H9 (cell line): ENCODE results near the gene RIPPLY2. TPM values are rescaled to one million over a fixed set of nuclear protein-coding genes. Genes with fewer than 3 reads are reported as not detected.

Source experiments
- DNase-seq: peaks from one replicate; pipeline ENCODE4 v3.0.0-alpha.2; 2017
- H2AFZ ChIP-seq: one replicate; pipeline ENCODE4 v1.6.1; 2013; ENCODE audit warnings: mild to moderate bottlenecking, low read length, control low read depth, moderate library complexity
- H2AK5ac ChIP-seq: 2 replicates; pipeline ENCODE4 v1.6.1; 2013; ENCODE audit warnings: low read length, control low read depth, mixed read lengths; ENCODE audit not compliant: insufficient read length
- H2BK120ac ChIP-seq: one replicate; pipeline ENCODE4 v1.6.1; 2013; ENCODE audit warnings: low read depth, mild to moderate bottlenecking, low read length, control low read depth, inconsistent platforms; ENCODE audit not compliant: poor library complexity, severe bottlenecking
- H2BK12ac ChIP-seq: 2 replicates; pipeline ENCODE4 v1.6.1; 2013; ENCODE audit warnings: low read length, control low read depth, mixed read lengths, low read depth; ENCODE audit not compliant: insufficient read length
- H2BK15ac ChIP-seq: 2 replicates; pipeline ENCODE4 v1.6.1; 2013; ENCODE audit warnings: low read depth, low read length, control low read depth
- H2BK20ac ChIP-seq: one replicate; pipeline ENCODE4 v1.6.1; 2013; ENCODE audit warnings: low read depth, mild to moderate bottlenecking, low read length, control low read depth, inconsistent platforms; ENCODE audit not compliant: poor library complexity, severe bottlenecking
- H2BK5ac ChIP-seq: 2 replicates; pipeline ENCODE4 v1.6.1; 2013; ENCODE audit warnings: low read length, control low read depth, mixed read lengths; ENCODE audit not compliant: insufficient read length
- H3K14ac ChIP-seq: 2 replicates; pipeline ENCODE4 v1.6.1; 2013; ENCODE audit warnings: low read length, control low read depth; ENCODE audit not compliant: insufficient read depth
- H3K18ac ChIP-seq: 2 replicates; pipeline ENCODE4 v1.6.1; 2013; ENCODE audit warnings: low read depth, mild to moderate bottlenecking, mixed read lengths, low read length, control low read depth; ENCODE audit not compliant: insufficient read length
- H3K23ac ChIP-seq: 2 replicates; pipeline ENCODE4 v1.6.1; 2013; ENCODE audit warnings: low read length, control low read depth, mixed read lengths, low read depth; ENCODE audit not compliant: insufficient read length
- H3K23me2 ChIP-seq: 2 replicates; pipeline ENCODE4 v1.6.1; 2013; ENCODE audit warnings: low read depth, mild to moderate bottlenecking, mixed read lengths, low read length, control low read depth; ENCODE audit not compliant: insufficient read length, poor library complexity, severe bottlenecking
- H3K27ac ChIP-seq: 2 replicates; pipeline ENCODE4 v1.5.1; 2013; ENCODE audit warnings: low read length, control low read depth, mixed read lengths, low read depth; ENCODE audit not compliant: insufficient read length
- H3K27me3 ChIP-seq: 2 replicates; pipeline ENCODE4 v1.6.1; 2013; ENCODE audit warnings: low read length, control low read depth, inconsistent platforms; ENCODE audit not compliant: insufficient read depth
- H3K4ac ChIP-seq: 2 replicates; pipeline ENCODE4 v1.6.1; 2013; ENCODE audit warnings: low read depth, mild to moderate bottlenecking, control low read depth, inconsistent platforms, low read length, moderate library complexity
- H3K4me1 ChIP-seq: 2 replicates; pipeline ENCODE4 v1.6.1; 2013; ENCODE audit warnings: low read length, control low read depth, inconsistent platforms; ENCODE audit not compliant: insufficient read depth
- H3K4me2 ChIP-seq: 2 replicates; pipeline ENCODE4 v1.6.1; 2013; ENCODE audit warnings: low read length, control low read depth, mixed read lengths; ENCODE audit not compliant: insufficient read length, insufficient read depth
- H3K56ac ChIP-seq: 2 replicates; pipeline ENCODE4 v1.6.1; 2013; ENCODE audit warnings: low read depth, mild to moderate bottlenecking, mixed read lengths, low read length, control low read depth; ENCODE audit not compliant: insufficient read length
- H3K79me1 ChIP-seq: 2 replicates; pipeline ENCODE4 v1.6.1; 2013; ENCODE audit warnings: low read depth, mild to moderate bottlenecking, moderate library complexity, low read length, control low read depth, inconsistent platforms; ENCODE audit not compliant: insufficient read depth, poor library complexity, severe bottlenecking
- H3K79me2 ChIP-seq: 2 replicates; pipeline ENCODE4 v1.6.1; 2013; ENCODE audit warnings: low read length, control low read depth, inconsistent platforms; ENCODE audit not compliant: insufficient read depth
- H3K9ac ChIP-seq: 2 replicates; pipeline ENCODE4 v1.6.1; 2013; ENCODE audit warnings: low read length, control low read depth, mixed read lengths; ENCODE audit not compliant: insufficient read length; ENCODE audit errors: extremely low read depth
- H3K9me3 ChIP-seq: one replicate; pipeline ENCODE4 v1.6.1; 2013; ENCODE audit warnings: low read depth, low read length, inconsistent platforms; ENCODE audit not compliant: control insufficient read depth
- H3T11ph ChIP-seq: one replicate; pipeline ENCODE4 v1.6.1; 2013; ENCODE audit warnings: mild to moderate bottlenecking, low read length, control low read depth, inconsistent platforms
- H4K20me1 ChIP-seq: one replicate; pipeline ENCODE4 v1.6.1; 2013; ENCODE audit not compliant: control insufficient read depth, insufficient read length, insufficient read depth
- H4K5ac ChIP-seq: 2 replicates; pipeline ENCODE4 v1.6.1; 2013; ENCODE audit warnings: low read depth, mild to moderate bottlenecking, mixed read lengths, low read length, control low read depth; ENCODE audit not compliant: insufficient read length
- H4K8ac ChIP-seq: replicated peaks from 2 replicates; pipeline ENCODE4 v1.6.1; 2013; ENCODE audit warnings: low read length, control low read depth, mixed read lengths, low read depth; ENCODE audit not compliant: insufficient read length
- H4K91ac ChIP-seq: 2 replicates; pipeline ENCODE4 v1.6.1; 2013; ENCODE audit warnings: low read depth, mild to moderate bottlenecking, moderate library complexity, mixed read lengths, low read length, control low read depth; ENCODE audit not compliant: insufficient read length
- H3K27ac Mint-ChIP-seq, 3 experiments: 2 replicates in 2 of 3; 3 replicates in 1 of 3; pipeline ENCODE4 v1.8.0; 2020 to 2021; ENCODE audit warnings: mixed read lengths in 3 of 3, mild to moderate bottlenecking in 1 of 3, moderate library complexity in 1 of 3
- H3K27me3 Mint-ChIP-seq: 2 replicates; pipeline ENCODE4 v1.8.0; 2021; ENCODE audit warnings: low read depth, mild to moderate bottlenecking, moderate library complexity, mixed read lengths
- H3K36me3 Mint-ChIP-seq, 3 experiments: 2 replicates in 2 of 3; 3 replicates in 1 of 3; pipeline ENCODE4 v1.8.0; 2020 to 2021; ENCODE audit warnings: low read depth in 3 of 3, mixed read lengths in 3 of 3; ENCODE audit not compliant: insufficient read depth in 1 of 3
- H3K4me1 Mint-ChIP-seq, 2 experiments: 2 replicates each; pipeline ENCODE4 v1.8.0; 2020; ENCODE audit warnings: mixed read lengths in 2 of 2
- H3K4me3 Mint-ChIP-seq, 2 experiments: 2 replicates in 1 of 2; 3 replicates in 1 of 2; pipeline ENCODE4 v1.8.0; 2020 to 2021; ENCODE audit warnings: mild to moderate bottlenecking in 2 of 2, mixed read lengths in 2 of 2, moderate library complexity in 1 of 2
- H3K9me3 Mint-ChIP-seq, 2 experiments: 2 replicates in 1 of 2; 3 replicates in 1 of 2; pipeline ENCODE4 v1.8.0; 2020; ENCODE audit warnings: mild to moderate bottlenecking in 2 of 2, mixed read lengths in 2 of 2, moderate library complexity in 1 of 2
- WGBS: extraction: QIAGEN DNeasy Blood & Tissue Kit; methylation state at CpG from one replicate; pipeline ENCODE4 v1.1.7; 2013; ENCODE audit warnings: missing lambda C conversion rate, low lambda C conversion rate, mixed read lengths; ENCODE audit not compliant: insufficient read length; ENCODE audit errors: extremely low coverage; 5-methylcytosine and 5-hydroxymethylcytosine counted together
- total RNA-seq: library from RNA; stranded (reverse); gene quantifications from 2 replicates; pipeline ENCODE4 v1.2.1, GENCODE V29; 2021
- TF ChIP-seq, protein P1 (sequence below): fragments of 200-600 bp; sonication (generic); conservative IDR thresholded peaks from 3 replicates; pipeline ENCODE4 v1.8.0; 2021; ENCODE audit warnings: antibody characterized with exemption, mild to moderate bottlenecking

Gene RIPPLY2
- total RNA-seq, 1 experiment from 2014 or later = 0.90 TPM

DNA sequence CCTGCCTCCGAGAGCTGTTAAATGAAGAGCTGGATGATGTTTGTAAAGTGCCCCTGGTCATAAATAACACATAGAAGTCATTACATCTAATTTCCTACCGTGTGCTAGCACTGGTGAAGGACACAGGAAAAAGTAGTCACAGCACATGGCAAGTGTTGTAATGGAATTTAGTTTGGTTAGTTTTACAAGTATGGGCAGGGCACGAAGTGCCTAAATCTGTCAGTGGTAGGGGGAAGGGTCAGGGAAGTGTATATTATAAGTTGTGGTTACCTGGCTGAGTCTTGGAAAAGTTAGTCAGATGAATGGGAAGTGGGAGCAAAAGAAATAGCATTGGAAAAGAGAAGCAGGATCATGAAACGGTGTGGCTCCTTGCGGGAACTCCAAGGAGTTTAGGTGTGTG is 1.6 kb downstream of the RIPPLY2 start:
- H3K23me2 ChIP-seq = peaks cover 7% of the 10 kb centered on the region
- H2BK5ac ChIP-seq = no peak overlapping the region
- no peak overlapping the region for H3K23ac ChIP-seq
- H2AK5ac ChIP-seq = no peak overlapping the region
- Mint-ChIP-seq H3K27me3 (peaks cover 55% of the 10 kb centered on the region), H3K27ac (no peak overlapping the region), H3K36me3 (no peaks in the 10 kb centered on the region), H3K9me3 (no peaks in the 10 kb centered on the region; a peak in 2 of 5 replicates), H3K4me3 (peak overlapping the region in 1 of 2 experiments; percentile 89; a peak in 2 of 5 replicates), H3K4me1 (peaks cover 16 to 17% of the 10 kb centered on the region in 2 experiments)
- H3K56ac ChIP-seq = no peak overlapping the region
- H3K79me1 ChIP-seq = no peaks in the 10 kb centered on the region
- H3K14ac ChIP-seq = no peak overlapping the region
- H3K79me2 ChIP-seq = no peaks in the 10 kb centered on the region
- H4K91ac ChIP-seq = no peak overlapping the region
- H3K9me3 ChIP-seq = no peaks in the 10 kb centered on the region
- peaks cover 9% of the 10 kb centered on the region; the same call in 1 of the 2 replicates for H3K27me3 ChIP-seq
- no peak overlapping the region for H2BK20ac ChIP-seq
- no peak overlapping the region for H3K27ac ChIP-seq
- H2BK12ac ChIP-seq = no peak overlapping the region
- DNase-seq = no peak
- H2AFZ ChIP-seq = no peak overlapping the region
- H3K9ac ChIP-seq = no peak overlapping the region
- H2BK15ac ChIP-seq = no peak overlapping the region
- H4K8ac ChIP-seq = no peak overlapping the region
- TF ChIP-seq, protein P1, sequence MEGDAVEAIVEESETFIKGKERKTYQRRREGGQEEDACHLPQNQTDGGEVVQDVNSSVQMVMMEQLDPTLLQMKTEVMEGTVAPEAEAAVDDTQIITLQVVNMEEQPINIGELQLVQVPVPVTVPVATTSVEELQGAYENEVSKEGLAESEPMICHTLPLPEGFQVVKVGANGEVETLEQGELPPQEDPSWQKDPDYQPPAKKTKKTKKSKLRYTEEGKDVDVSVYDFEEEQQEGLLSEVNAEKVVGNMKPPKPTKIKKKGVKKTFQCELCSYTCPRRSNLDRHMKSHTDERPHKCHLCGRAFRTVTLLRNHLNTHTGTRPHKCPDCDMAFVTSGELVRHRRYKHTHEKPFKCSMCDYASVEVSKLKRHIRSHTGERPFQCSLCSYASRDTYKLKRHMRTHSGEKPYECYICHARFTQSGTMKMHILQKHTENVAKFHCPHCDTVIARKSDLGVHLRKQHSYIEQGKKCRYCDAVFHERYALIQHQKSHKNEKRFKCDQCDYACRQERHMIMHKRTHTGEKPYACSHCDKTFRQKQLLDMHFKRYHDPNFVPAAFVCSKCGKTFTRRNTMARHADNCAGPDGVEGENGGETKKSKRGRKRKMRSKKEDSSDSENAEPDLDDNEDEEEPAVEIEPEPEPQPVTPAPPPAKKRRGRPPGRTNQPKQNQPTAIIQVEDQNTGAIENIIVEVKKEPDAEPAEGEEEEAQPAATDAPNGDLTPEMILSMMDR = no peak
- no peak overlapping the region for H3K4me2 ChIP-seq
- H4K5ac ChIP-seq = no peak overlapping the region
- WGBS = no CpG with 5 or more reads among the region's 5 CpGs
- H4K20me1 ChIP-seq = no peaks in the 10 kb centered on the region
- no peak overlapping the region for H2BK120ac ChIP-seq
- H3K4ac ChIP-seq = no peak overlapping the region
- H3K18ac ChIP-seq = no peak overlapping the region
- H3T11ph ChIP-seq = no peak overlapping the region
- no peaks in the 10 kb centered on the region for H3K4me1 ChIP-seq
